Activated naive CD4-positive, alpha-beta T cell treated with anti-CD3 and anti-CD28 coated beads for 36 hours (primary cell): ENCODE measurements around the gene AVPR1A. TPM values are rescaled to one million over a fixed set of nuclear protein-coding genes. Genes with fewer than 3 reads are reported as not detected.
"Not testable (repeated sequence)": the region's sequence is repeated elsewhere in the genome, so short reads cannot be mapped to it uniquely, and the experiment has no call there.

Experiments
- CTCF ChIA-PET: fragments of 350-600 bp; sonication (Branson Sonifier 250); formaldehyde crosslinking; loops from one replicate; lab custom pipeline; 2021; ENCODE audit warnings: antibody characterized with exemption; lab: Charles Lee
- DNase-seq: peaks from one replicate; pipeline ENCODE4 v3.0.0-alpha.2; 2020
- H3K27ac Mint-ChIP-seq: one replicate; pipeline ENCODE4 v1.8.0; 2021; ENCODE audit warnings: mild to moderate bottlenecking, mixed read lengths
- H3K27me3 Mint-ChIP-seq: one replicate; pipeline ENCODE4 v1.8.0; 2021; ENCODE audit warnings: low read depth, mixed read lengths
- H3K36me3 Mint-ChIP-seq: one replicate; pipeline ENCODE4 v1.8.0; 2021; ENCODE audit warnings: low read depth, mixed read lengths
- H3K4me1 Mint-ChIP-seq: one replicate; pipeline ENCODE4 v1.8.0; 2021; ENCODE audit warnings: low read depth, mixed read lengths
- H3K4me3 Mint-ChIP-seq: one replicate; pipeline ENCODE4 v1.8.0; 2021; ENCODE audit warnings: mild to moderate bottlenecking, moderate library complexity, mixed read lengths
- H3K9me3 Mint-ChIP-seq: one replicate; pipeline ENCODE4 v1.8.0; 2021; ENCODE audit warnings: mixed read lengths
- intact Hi-C: fragments of 100-400 bp; cut with micrococcal nuclease; formaldehyde crosslinking; loops from one replicate; pipeline ENCODE4 v1.15.1; 2023
- total RNA-seq, 2 experiments: library from RNA; stranded (reverse); gene quantifications; one replicate each; pipeline ENCODE4 v1.2.3, GENCODE V29; 2021

Gene AVPR1A
- not detected for total RNA-seq

DNA sequence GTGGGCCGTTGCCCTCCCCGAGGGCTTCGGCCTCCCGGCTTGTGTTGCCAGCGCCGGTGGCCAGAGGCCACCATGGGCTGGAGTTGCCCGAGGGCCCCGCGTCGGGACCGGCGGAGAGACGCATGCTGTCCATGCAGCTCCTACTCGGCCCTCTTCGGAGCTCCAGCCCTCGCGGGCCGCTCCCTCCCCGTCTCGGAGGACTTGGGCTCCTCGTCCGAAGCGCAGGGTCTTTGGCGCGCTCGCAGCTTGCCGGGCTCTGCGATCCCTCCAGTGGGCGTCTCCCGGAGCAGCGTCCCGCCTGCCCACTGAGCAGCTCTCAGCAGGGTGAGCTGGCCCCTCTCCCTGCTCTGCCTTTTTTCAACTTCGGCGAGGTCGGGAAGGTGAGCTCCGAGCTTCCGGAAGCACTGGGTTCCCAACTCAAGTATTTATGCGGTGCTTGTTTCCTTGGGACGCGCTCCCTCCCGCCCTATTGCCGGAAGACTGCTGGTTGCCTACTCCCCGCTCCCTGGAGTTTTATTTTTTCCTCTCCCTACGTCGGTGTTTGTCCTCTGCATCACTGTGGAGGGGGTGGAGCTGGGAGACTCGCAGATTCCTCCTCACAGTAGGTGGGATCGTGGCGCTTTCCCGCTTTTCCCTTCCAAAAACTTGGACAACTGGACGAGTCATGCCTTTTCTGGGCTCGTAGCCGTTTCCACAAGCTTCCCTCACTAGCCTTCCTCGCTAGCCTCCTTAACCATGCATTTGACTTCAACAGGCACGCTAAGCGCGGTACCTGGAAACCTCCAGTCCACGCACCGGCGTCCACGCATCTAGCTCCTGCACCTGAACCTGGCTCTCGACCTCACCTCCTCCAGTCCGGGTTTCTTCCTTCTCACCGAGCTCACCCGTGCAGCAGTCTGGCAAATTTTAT, at the start of gene AVPR1A:
Gene AVPR1A (minus strand): TSS at position 489 of the 910 bp plus-strand sequence. CDS start 365 bp downstream, at position 124.
- intact Hi-C loops = loop anchor here (5.0 kb wide), 1 partner anchor 651 kb away; no protein-coding TSS in a partner anchor
- Mint-ChIP-seq H3K4me3 (peak within 1 kb of the TSS; percentile 3), H3K4me1 (peaks cover 15% of the 10 kb centered on the region), H3K36me3 (no peaks in the 10 kb centered on the region), H3K27me3 (peaks cover 48% of the 10 kb centered on the region), H3K27ac (no peak within 1 kb of the TSS), H3K9me3 (no peaks in the 10 kb centered on the region)
- CTCF ChIA-PET = interaction anchor here (1.0 to 1.7 kb wide), 8 partner anchors 9 to 217 kb away, joined by 3 to 8 read pairs (median 4); no protein-coding TSS in a partner anchor
- peak; percentile 5 for DNase-seq

- Mint-ChIP-seq H3K9me3 (peaks cover 5% of the 10 kb centered on the region), H3K27ac (no peak overlapping the region), H3K4me3 (no peak overlapping the region), H3K4me1 (no peaks in the 10 kb centered on the region), H3K36me3 (no peaks in the 10 kb centered on the region), H3K27me3 (no peaks in the 10 kb centered on the region)
- CTCF ChIA-PET = no interaction called here
- intact Hi-C loops = no loop called here
- no peak for DNase-seq
Measured at GRCh38 chr12:63196168-63196567, 45.2 kb upstream of the AVPR1A start.

DNA sequence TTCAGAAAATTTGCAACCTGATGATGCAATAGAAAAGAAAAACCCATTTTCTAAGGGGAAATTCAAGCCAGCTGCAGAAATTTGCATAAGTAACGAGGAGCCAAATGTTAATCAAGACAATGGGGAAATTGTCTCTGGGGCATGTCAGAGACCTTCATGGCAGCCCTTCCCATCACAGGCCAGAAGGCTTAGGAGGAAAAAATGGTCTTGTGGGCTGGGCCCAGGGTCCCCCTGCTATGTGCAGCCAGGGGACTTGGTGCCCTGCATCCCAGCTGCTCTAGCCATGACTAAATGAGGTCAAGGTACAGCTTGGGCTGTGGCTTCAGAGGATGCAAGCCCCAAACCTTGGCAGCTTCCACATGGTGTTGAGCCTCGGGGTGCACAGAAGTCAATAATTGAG, 28.2 kb upstream of the AVPR1A start:
- no peak overlapping the region for H3K4me3 Mint-ChIP-seq
- peaks cover 4% of the 10 kb centered on the region for H3K36me3 Mint-ChIP-seq
- CTCF ChIA-PET = no interaction called here
- intact Hi-C loops = no loop called here
- H3K4me1 Mint-ChIP-seq = no peaks in the 10 kb centered on the region
- no peak for DNase-seq
- H3K27ac Mint-ChIP-seq = no peak overlapping the region
- H3K27me3 Mint-ChIP-seq = no peaks in the 10 kb centered on the region
- H3K9me3 Mint-ChIP-seq = peaks cover 33% of the 10 kb centered on the region

GRCh38 chr12:63170321-63170720, 19.3 kb upstream of the AVPR1A start:
- Mint-ChIP-seq H3K9me3 (peaks cover 3% of the 10 kb centered on the region), H3K4me1 (no peaks in the 10 kb centered on the region), H3K27me3 (no peaks in the 10 kb centered on the region), H3K27ac (no peak overlapping the region), H3K36me3 (no peaks in the 10 kb centered on the region), H3K4me3 (no peak overlapping the region)
- intact Hi-C loops = no loop called here
- no peak for DNase-seq
- CTCF ChIA-PET = interaction anchor here (1.4 kb wide), 1 partner anchor 19 kb away, joined by 4 read pairs; the partner anchor contains the start of gene AVPR1A

- CTCF ChIA-PET, H3K9me3 Mint-ChIP-seq, H3K27ac Mint-ChIP-seq, H3K27me3 Mint-ChIP-seq, intact Hi-C loops, H3K36me3 Mint-ChIP-seq, H3K4me3 Mint-ChIP-seq, H3K4me1 Mint-ChIP-seq, DNase-seq: not testable (repeated sequence)
Measured at GRCh38 chr12:63167741-63168140, 16.7 kb upstream of the AVPR1A start.

DNA sequence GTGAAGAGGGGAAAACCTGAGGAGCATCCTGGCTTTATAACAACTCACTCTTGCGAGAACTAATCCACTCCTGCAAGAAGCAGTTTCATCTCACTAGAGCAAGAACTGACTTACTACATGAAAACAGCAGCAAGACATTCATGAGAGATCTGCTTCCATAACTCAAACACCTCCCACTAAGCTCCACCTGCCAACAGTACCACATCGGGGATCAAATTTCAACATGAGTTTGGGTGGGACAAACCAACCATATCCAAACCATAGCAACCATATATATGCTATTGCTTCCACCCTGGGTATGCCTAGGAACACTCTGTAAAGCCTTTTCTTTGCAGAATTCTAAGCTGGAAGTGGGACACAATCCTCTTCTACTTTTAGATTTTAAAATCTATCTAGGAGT, 13.9 kb upstream of the AVPR1A start:
- H3K4me3 Mint-ChIP-seq = no peak overlapping the region
- H3K36me3 Mint-ChIP-seq = no peaks in the 10 kb centered on the region
- no peaks in the 10 kb centered on the region for H3K9me3 Mint-ChIP-seq
- no peaks in the 10 kb centered on the region for H3K4me1 Mint-ChIP-seq
- peaks cover 3% of the 10 kb centered on the region for H3K27me3 Mint-ChIP-seq
- CTCF ChIA-PET = interaction anchor here (1.4 kb wide), 1 partner anchor 13 kb away, joined by 4 read pairs; no protein-coding TSS in a partner anchor
- no peak for DNase-seq
- H3K27ac Mint-ChIP-seq = no peak overlapping the region
- intact Hi-C loops = no loop called here

DNA sequence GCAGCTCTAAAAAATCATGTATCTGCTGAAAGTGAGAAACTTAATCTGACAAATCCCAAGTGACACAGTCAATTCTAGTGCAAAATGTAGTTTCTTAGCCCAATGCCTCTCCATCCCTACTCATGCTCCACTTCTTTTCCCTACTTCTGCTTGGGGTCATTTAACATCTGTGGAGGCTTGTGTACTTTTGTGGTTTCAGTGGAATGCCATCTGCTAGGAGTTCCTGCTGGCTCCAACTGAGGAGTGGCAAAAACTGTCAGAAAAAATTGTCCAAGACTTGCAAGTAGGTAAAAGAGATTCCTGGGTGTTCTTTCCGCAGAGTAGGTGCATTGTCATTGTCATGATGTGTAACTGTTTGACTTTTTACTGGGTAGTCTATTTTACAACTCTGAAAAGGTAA, 12.5 kb upstream of the AVPR1A start:
- CTCF ChIA-PET = no interaction called here
- peaks cover 3% of the 10 kb centered on the region for H3K27me3 Mint-ChIP-seq
- H3K9me3 Mint-ChIP-seq = no peaks in the 10 kb centered on the region
- no peak overlapping the region for H3K27ac Mint-ChIP-seq
- DNase-seq = no peak
- no peaks in the 10 kb centered on the region for H3K4me1 Mint-ChIP-seq
- no peaks in the 10 kb centered on the region for H3K36me3 Mint-ChIP-seq
- no peak overlapping the region for H3K4me3 Mint-ChIP-seq
- intact Hi-C loops = no loop called here

GRCh38 chr12:63155375-63155774, 4.4 kb upstream of the AVPR1A start:
- H3K27me3 Mint-ChIP-seq = peaks cover 30% of the 10 kb centered on the region
- H3K4me1 Mint-ChIP-seq = peaks cover 13% of the 10 kb centered on the region
- no peak overlapping the region for H3K27ac Mint-ChIP-seq
- H3K36me3 Mint-ChIP-seq = no peaks in the 10 kb centered on the region
- no peaks in the 10 kb centered on the region for H3K9me3 Mint-ChIP-seq
- H3K4me3 Mint-ChIP-seq = no peak overlapping the region
- CTCF ChIA-PET = no interaction called here
- no peak for DNase-seq
- intact Hi-C loops = no loop called here

GRCh38 chr12:63154560-63154959, 3.6 kb upstream of the AVPR1A start:
- intact Hi-C loops = loop anchor here (5.0 kb wide), 1 partner anchor 648 kb away; no protein-coding TSS in a partner anchor
- Mint-ChIP-seq H3K27me3 (peaks cover 38% of the 10 kb centered on the region), H3K4me3 (no peak overlapping the region), H3K9me3 (no peaks in the 10 kb centered on the region), H3K4me1 (peaks cover 15% of the 10 kb centered on the region), H3K36me3 (no peaks in the 10 kb centered on the region), H3K27ac (no peak overlapping the region)
- CTCF ChIA-PET = no interaction called here
- no peak for DNase-seq

- Mint-ChIP-seq H3K36me3 (no peaks in the 10 kb centered on the region), H3K4me3 (no peak overlapping the region), H3K27me3 (peaks cover 47% of the 10 kb centered on the region), H3K27ac (no peak overlapping the region), H3K9me3 (no peaks in the 10 kb centered on the region), H3K4me1 (peaks cover 15% of the 10 kb centered on the region)
- intact Hi-C loops = loop anchor here (5.0 kb wide), 1 partner anchor 650 kb away; no protein-coding TSS in a partner anchor
- no peak for DNase-seq
- CTCF ChIA-PET = interaction anchor here (0.6 to 1.7 kb wide), 8 partner anchors 10 to 651 kb away, joined by 3 to 8 read pairs (median 4); no protein-coding TSS in a partner anchor
Measured at GRCh38 chr12:63152321-63152700, 1.3 kb upstream of the AVPR1A start.

GRCh38 chr12:63151623-63152320, 771 bp upstream of the AVPR1A start:
- H3K4me1 Mint-ChIP-seq = peaks cover 15% of the 10 kb centered on the region
- DNase-seq = peak; percentile 31
- H3K9me3 Mint-ChIP-seq = no peaks in the 10 kb centered on the region
- intact Hi-C loops = loop anchor here (5.0 kb wide), 1 partner anchor 651 kb away; no protein-coding TSS in a partner anchor
- peaks cover 48% of the 10 kb centered on the region for H3K27me3 Mint-ChIP-seq
- no peaks in the 10 kb centered on the region for H3K36me3 Mint-ChIP-seq
- CTCF ChIA-PET = interaction anchor here (0.6 to 1.7 kb wide), 10 partner anchors 10 to 651 kb away, joined by 3 to 8 read pairs (median 4); no protein-coding TSS in a partner anchor
- H3K4me3 Mint-ChIP-seq = peak overlapping the region; percentile 3
- H3K27ac Mint-ChIP-seq = no peak overlapping the region
